Measurements from ENCODE around the gene E2F1. TPM values are rescaled to one million over a fixed set of nuclear protein-coding genes. Genes with fewer than 3 reads are reported as not detected.
A peak's percentile ranks its signal among the peaks of the same experiment; 100 is the strongest.

E2F1 gene
- total and polyA plus RNA-seq, 2 donors (not counting 1 experiment from before 2014, with no cell fraction given): 2.4 to 2.7 TPM

DNA sequence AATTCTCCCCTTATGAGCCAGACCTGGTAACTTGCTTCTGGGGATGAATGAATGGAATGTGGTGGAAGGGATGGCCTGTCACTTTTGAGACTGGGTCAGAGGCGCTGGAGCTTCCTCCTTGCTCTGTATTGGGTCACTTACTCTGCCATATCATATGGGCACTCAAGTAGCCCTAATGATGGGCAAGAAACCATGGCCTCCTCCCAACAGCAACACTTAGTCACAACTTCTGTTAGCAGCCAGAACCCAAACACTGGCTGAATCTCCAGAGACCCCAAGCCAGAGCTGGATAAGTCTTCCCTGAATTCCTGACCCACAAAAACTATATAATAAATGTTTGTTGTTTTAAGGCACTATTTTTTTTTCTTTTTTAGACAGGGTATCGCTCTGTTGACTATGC lies 5.5 kb downstream of the E2F1 start:
- ATAC-seq (ENCODE audit: low read depth): no peak
- DNase-seq: no peak
- TF ChIP-seq, protein P1, sequence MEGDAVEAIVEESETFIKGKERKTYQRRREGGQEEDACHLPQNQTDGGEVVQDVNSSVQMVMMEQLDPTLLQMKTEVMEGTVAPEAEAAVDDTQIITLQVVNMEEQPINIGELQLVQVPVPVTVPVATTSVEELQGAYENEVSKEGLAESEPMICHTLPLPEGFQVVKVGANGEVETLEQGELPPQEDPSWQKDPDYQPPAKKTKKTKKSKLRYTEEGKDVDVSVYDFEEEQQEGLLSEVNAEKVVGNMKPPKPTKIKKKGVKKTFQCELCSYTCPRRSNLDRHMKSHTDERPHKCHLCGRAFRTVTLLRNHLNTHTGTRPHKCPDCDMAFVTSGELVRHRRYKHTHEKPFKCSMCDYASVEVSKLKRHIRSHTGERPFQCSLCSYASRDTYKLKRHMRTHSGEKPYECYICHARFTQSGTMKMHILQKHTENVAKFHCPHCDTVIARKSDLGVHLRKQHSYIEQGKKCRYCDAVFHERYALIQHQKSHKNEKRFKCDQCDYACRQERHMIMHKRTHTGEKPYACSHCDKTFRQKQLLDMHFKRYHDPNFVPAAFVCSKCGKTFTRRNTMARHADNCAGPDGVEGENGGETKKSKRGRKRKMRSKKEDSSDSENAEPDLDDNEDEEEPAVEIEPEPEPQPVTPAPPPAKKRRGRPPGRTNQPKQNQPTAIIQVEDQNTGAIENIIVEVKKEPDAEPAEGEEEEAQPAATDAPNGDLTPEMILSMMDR (IDR thresholded peaks at IDR 0.05): no peak
- no peak for TF ChIP-seq EZH2 (IDR thresholded peaks at IDR 0.05; ENCODE audit: borderline replicate concordance, insufficient read depth, low read depth, low read length, poor library complexity, severe bottlenecking)
- peaks cover 34 to 39% of the 10 kb centered on the region in 2 donors for H3K4me1 ChIP-seq (ENCODE audit: control insufficient read depth in 2 of 2, insufficient read depth in 2 of 2, low read length in 2 of 2)
- H3K27ac ChIP-seq (ENCODE audit: low read length in 2 of 2): no peak overlapping the region
- no peak overlapping the region for H3K4me3 ChIP-seq (ENCODE audit: control extremely low read depth in 1 of 5, extremely low read depth in 1 of 5, insufficient read depth in 1 of 5, low read depth in 2 of 5, low read length in 4 of 5)
- no peaks in the 10 kb centered on the region for H3K79me2 ChIP-seq (ENCODE audit: control insufficient read depth, insufficient read depth, low read length)
- intact Hi-C loops (cut with micrococcal nuclease): no loop called here
- no peaks in the 10 kb centered on the region for H3K36me3 ChIP-seq (replicated peaks in 1 of 2; ENCODE audit: control extremely low read depth in 1 of 2, control insufficient read depth in 1 of 2, extremely low read depth in 1 of 2, insufficient read depth in 2 of 2, low read length in 1 of 2)
- H3K9me3 ChIP-seq (ENCODE audit: control extremely low read depth in 1 of 3, control insufficient read depth in 2 of 3, insufficient read depth in 1 of 3, low read length in 2 of 3): no peaks in the 10 kb centered on the region
- POLR2A ChIA-PET: interaction anchor here (1.7 kb wide), 1 partner anchor 52 kb away, joined by 4 read pairs; no protein-coding TSS in a partner anchor
- peak overlapping the region; percentile 70 for H3K27ac Mint-ChIP-seq
- H3K4me2 ChIP-seq (replicated peaks; ENCODE audit: low read depth, low read length, poor library complexity, severe bottlenecking): no peak overlapping the region
- H3K9me3 Mint-ChIP-seq (ENCODE audit: insufficient read depth): no peaks in the 10 kb centered on the region
- no peak overlapping the region for H3K9ac ChIP-seq (ENCODE audit: low read length)
- peaks cover 42% of the 10 kb centered on the region for H3K4me1 Mint-ChIP-seq
- no peaks in the 10 kb centered on the region for H3K27me3 ChIP-seq (replicated peaks in 1 of 4; ENCODE audit: control extremely low read depth in 1 of 4, control insufficient read depth in 3 of 4, insufficient read depth in 4 of 4, low read length in 3 of 4)
- CTCF ChIA-PET: interaction anchor here (1.8 kb wide), 1 partner anchor 13 kb away, joined by 9 read pairs; the partner anchor contains the start of gene ACTL10
- 86% methylated on average over 1 of the region's 2 CpGs for WGBS (ENCODE audit: insufficient coverage)
- no peak overlapping the region for H3K4me3 Mint-ChIP-seq
- H4K20me1 ChIP-seq (ENCODE audit: control insufficient read depth, insufficient read depth, low read length, poor library complexity, severe bottlenecking): no peaks in the 10 kb centered on the region
- H2AFZ ChIP-seq (ENCODE audit: insufficient read depth, low read depth, low read length, poor library complexity, severe bottlenecking): no peak overlapping the region
- no peaks in the 10 kb centered on the region for H3K27me3 Mint-ChIP-seq

DNA sequence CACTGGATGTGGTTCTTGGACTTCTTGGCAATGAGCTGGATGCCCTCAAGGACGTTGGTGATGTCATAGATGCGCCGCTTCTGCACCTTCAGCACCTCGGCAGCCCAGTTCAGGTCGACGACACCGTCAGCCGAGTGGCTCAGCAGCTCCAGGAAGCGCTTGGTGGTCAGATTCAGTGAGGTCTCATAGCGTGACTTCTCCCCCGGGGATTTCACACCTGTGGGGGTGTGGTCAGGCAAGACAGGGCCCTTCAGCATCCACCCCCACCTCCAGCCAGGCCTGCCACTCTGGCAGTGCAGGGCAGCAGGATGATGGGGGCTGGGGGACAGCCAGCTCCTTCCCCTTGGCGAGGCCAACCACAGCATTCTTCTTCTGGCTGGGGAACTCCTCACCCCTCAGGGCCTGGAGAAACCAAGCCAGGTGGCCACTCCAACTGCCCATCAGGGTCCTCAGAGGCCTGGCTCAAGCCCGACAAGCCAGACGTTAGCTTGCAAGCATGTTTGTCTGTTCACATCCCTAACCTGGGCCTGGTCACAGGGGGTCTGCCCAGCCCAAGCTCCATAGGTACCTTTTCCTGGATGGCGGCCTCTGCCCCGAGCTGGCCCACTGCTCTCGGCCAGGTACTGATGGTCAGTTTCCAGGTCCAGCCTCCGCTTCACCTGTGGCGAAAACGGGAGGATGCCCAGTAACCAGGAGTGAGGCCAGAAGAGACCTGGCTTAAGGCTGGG lies 6.3 kb downstream of the E2F1 start:
- H3K27ac ChIP-seq (ENCODE audit: low read length in 2 of 2): peak overlapping the region in 1 of 2 donors; percentile 18
- POLR2A ChIA-PET: interaction anchor here (1.1 to 1.7 kb wide), 4 partner anchors 13 to 95 kb away, joined by 3 to 8 read pairs (median 5); partner anchors contain the start of gene ACTL10
- H3K4me2 ChIP-seq (replicated peaks; ENCODE audit: low read depth, low read length, poor library complexity, severe bottlenecking): peak overlapping the region; percentile 52
- no peak overlapping the region for H3K4me3 ChIP-seq (ENCODE audit: control extremely low read depth in 1 of 5, extremely low read depth in 1 of 5, insufficient read depth in 1 of 5, low read depth in 2 of 5, low read length in 4 of 5)
- no peaks in the 10 kb centered on the region for H3K79me2 ChIP-seq (ENCODE audit: control insufficient read depth, insufficient read depth, low read length)
- no peaks in the 10 kb centered on the region for H3K27me3 ChIP-seq (replicated peaks in 1 of 4; ENCODE audit: control extremely low read depth in 1 of 4, control insufficient read depth in 3 of 4, insufficient read depth in 4 of 4, low read length in 3 of 4)
- whole genome bisulfite sequencing (ENCODE audit: insufficient coverage): 63% methylated on average over 18 of the region's 20 CpGs
- H3K27me3 Mint-ChIP-seq: no peaks in the 10 kb centered on the region
- TF ChIP-seq, protein P1 (IDR thresholded peaks at IDR 0.05): no peak
- no peak for TF ChIP-seq EZH2 (IDR thresholded peaks at IDR 0.05; ENCODE audit: borderline replicate concordance, insufficient read depth, low read depth, low read length, poor library complexity, severe bottlenecking)
- no peaks in the 10 kb centered on the region for H3K9me3 Mint-ChIP-seq (ENCODE audit: insufficient read depth)
- DNase-seq: peak; percentile 83
- H3K27ac Mint-ChIP-seq: peak overlapping the region; percentile 68
- H3K36me3 ChIP-seq (replicated peaks in 1 of 2; ENCODE audit: control extremely low read depth in 1 of 2, control insufficient read depth in 1 of 2, extremely low read depth in 1 of 2, insufficient read depth in 2 of 2, low read length in 1 of 2): no peaks in the 10 kb centered on the region
- peaks cover 27 to 32% of the 10 kb centered on the region in 2 donors for H3K4me1 ChIP-seq (ENCODE audit: control insufficient read depth in 2 of 2, insufficient read depth in 2 of 2, low read length in 2 of 2)
- H3K9ac ChIP-seq (ENCODE audit: low read length): no peak overlapping the region
- H2AFZ ChIP-seq (ENCODE audit: insufficient read depth, low read depth, low read length, poor library complexity, severe bottlenecking): peak overlapping the region; percentile 56
- peak overlapping the region; percentile 39 for H3K4me3 Mint-ChIP-seq
- CTCF ChIA-PET: interaction anchor here (1.2 to 2.2 kb wide), 4 partner anchors 10 to 390 kb away, joined by 3 to 29 read pairs (median 4); partner anchors contain the start of gene ACTL10
- intact Hi-C loops (cut with micrococcal nuclease): no loop called here
- peaks cover 39% of the 10 kb centered on the region for H3K4me1 Mint-ChIP-seq
- ATAC-seq (ENCODE audit: low read depth): peak; percentile 93
- H4K20me1 ChIP-seq (ENCODE audit: control insufficient read depth, insufficient read depth, low read length, poor library complexity, severe bottlenecking): no peaks in the 10 kb centered on the region
- H3K9me3 ChIP-seq (ENCODE audit: control extremely low read depth in 1 of 3, control insufficient read depth in 2 of 3, insufficient read depth in 1 of 3, low read length in 2 of 3): no peaks in the 10 kb centered on the region

All from B cell (primary cell).